IMR-90 (cell line): ENCODE results near the gene PDLIM1.

Source experiments
- BHLHE40 ChIP-seq: fragments of 150-350 bp; IDR thresholded peaks from 2 replicates; pipeline ENCODE4 v1.6.1; 2016; ENCODE audit warnings: mild to moderate bottlenecking, low read depth, low read length
- CEBPB ChIP-seq: IDR thresholded peaks from 2 replicates; pipeline ENCODE4 v1.6.1; 2012; ENCODE audit warnings: low read depth, low read length, improper control_type of control experiment
- CHD1 ChIP-seq: IDR thresholded peaks from 2 replicates; pipeline ENCODE4 v1.6.1; 2012; ENCODE audit warnings: low read depth, low read length, improper control_type of control experiment
- FOS ChIP-seq: fragments of 150-350 bp; IDR thresholded peaks from 2 replicates; pipeline ENCODE4 v1.6.1; 2016; ENCODE audit warnings: low read depth, low read length
- MAFK ChIP-seq: IDR thresholded peaks from 2 replicates; pipeline ENCODE4 v1.6.1; 2012; ENCODE audit warnings: low read depth, low read length, improper control_type of control experiment
- MAZ ChIP-seq: IDR thresholded peaks from 2 replicates; pipeline ENCODE4 v1.6.1; 2012; ENCODE audit warnings: low read depth, mild to moderate bottlenecking, low read length, improper control_type of control experiment, moderate library complexity, borderline replicate concordance
- MXI1 ChIP-seq: IDR thresholded peaks from 2 replicates; pipeline ENCODE4 v1.6.1; 2012; ENCODE audit warnings: low read depth, mild to moderate bottlenecking, low read length, moderate library complexity, borderline replicate concordance
- POLR2A ChIP-seq: IDR thresholded peaks from 2 replicates; pipeline ENCODE4 v1.6.1; 2012; ENCODE audit warnings: mild to moderate bottlenecking, low read depth, low read length
- RAD21 ChIP-seq: IDR thresholded peaks from 2 replicates; pipeline ENCODE4 v1.6.1; 2012; ENCODE audit warnings: low read length, improper control_type of control experiment
- RFX5 ChIP-seq: IDR thresholded peaks from 2 replicates; pipeline ENCODE4 v1.8.0; 2012; ENCODE audit warnings: low read depth, mild to moderate bottlenecking, low read length, moderate library complexity
- SMC3 ChIP-seq: fragments of 150-350 bp; IDR thresholded peaks from 2 replicates; pipeline ENCODE4 v1.6.1; 2016; ENCODE audit warnings: low read depth, mild to moderate bottlenecking, antibody characterized with exemption, low read length, moderate library complexity
- TF ChIP-seq, protein P1 (sequence below): conservative IDR thresholded peaks from 2 replicates; pipeline ENCODE4 v1.5.1; 2012; ENCODE audit warnings: mild to moderate bottlenecking, low read depth, low read length, improper control_type of control experiment
- TF ChIP-seq, protein P2 (sequence below): fragments of 150-350 bp; IDR thresholded peaks from 2 replicates; pipeline ENCODE4 v1.6.1; 2017; ENCODE audit warnings: mild to moderate bottlenecking, antibody characterized with exemption, low read length, low read depth

DNA sequence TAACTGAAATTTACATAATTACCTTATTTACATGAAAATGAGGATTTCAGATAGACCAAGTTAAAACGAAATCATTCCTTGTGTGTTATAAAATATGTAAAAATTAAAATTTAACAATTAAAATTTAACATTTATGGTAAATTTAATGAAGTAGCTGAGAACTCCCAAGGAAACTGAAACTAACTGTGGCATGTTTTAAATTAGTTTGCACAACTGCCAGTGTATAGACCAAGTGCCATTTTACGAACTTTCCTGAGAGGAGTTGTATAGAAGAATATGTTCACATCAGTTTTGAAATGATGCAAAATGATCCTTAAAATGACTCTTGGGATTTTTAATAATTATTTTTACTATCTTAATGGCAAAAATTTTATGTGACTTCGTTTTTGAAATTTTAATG, 23.6 kb downstream of the PDLIM1 start:
- no peak for TF ChIP-seq BHLHE40
- no peak for TF ChIP-seq RAD21
- TF ChIP-seq, protein P1, sequence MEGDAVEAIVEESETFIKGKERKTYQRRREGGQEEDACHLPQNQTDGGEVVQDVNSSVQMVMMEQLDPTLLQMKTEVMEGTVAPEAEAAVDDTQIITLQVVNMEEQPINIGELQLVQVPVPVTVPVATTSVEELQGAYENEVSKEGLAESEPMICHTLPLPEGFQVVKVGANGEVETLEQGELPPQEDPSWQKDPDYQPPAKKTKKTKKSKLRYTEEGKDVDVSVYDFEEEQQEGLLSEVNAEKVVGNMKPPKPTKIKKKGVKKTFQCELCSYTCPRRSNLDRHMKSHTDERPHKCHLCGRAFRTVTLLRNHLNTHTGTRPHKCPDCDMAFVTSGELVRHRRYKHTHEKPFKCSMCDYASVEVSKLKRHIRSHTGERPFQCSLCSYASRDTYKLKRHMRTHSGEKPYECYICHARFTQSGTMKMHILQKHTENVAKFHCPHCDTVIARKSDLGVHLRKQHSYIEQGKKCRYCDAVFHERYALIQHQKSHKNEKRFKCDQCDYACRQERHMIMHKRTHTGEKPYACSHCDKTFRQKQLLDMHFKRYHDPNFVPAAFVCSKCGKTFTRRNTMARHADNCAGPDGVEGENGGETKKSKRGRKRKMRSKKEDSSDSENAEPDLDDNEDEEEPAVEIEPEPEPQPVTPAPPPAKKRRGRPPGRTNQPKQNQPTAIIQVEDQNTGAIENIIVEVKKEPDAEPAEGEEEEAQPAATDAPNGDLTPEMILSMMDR, result no peak
- TF ChIP-seq MXI1, result no peak
- TF ChIP-seq, protein P2, sequence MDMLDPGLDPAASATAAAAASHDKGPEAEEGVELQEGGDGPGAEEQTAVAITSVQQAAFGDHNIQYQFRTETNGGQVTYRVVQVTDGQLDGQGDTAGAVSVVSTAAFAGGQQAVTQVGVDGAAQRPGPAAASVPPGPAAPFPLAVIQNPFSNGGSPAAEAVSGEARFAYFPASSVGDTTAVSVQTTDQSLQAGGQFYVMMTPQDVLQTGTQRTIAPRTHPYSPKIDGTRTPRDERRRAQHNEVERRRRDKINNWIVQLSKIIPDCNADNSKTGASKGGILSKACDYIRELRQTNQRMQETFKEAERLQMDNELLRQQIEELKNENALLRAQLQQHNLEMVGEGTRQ, result no peak
- no peak for TF ChIP-seq POLR2A
- TF ChIP-seq CHD1, result no peak
- TF ChIP-seq FOS, result no peak
- no peak for TF ChIP-seq MAZ
- TF ChIP-seq MAFK, result no peak
- no peak for TF ChIP-seq CEBPB
- TF ChIP-seq RFX5, result no peak
- TF ChIP-seq SMC3, result no peak
